Esophagus muscularis mucosa (tissue), 4 donors: ENCODE measurements around the gene ATPAF1. TPM values are rescaled to one million over a fixed set of nuclear protein-coding genes. Genes with fewer than 3 reads are reported as not detected.

Source experiments
- DNase-seq: peaks from one replicate; pipeline ENCODE4 v3.0.0-alpha.2; 2017; ENCODE audit errors: extremely low spot score
- H3K27ac ChIP-seq, 4 donors: fragments of 200-600 bp; sonication (generic); replicated peaks in 1 of 4; 1 replicate in 3 of 4; 2 replicates in 1 of 4; pipeline ENCODE4 v1.5.1; 2016 to 2019; ENCODE audit warnings: mild to moderate bottlenecking in 1 of 4
- H3K27me3 ChIP-seq, 4 donors: fragments of 200-600 bp; sonication (generic); one replicate each; pipeline versions ENCODE4 v1.5.1 to v1.6.0; 2016 to 2019
- H3K36me3 ChIP-seq, 4 donors: fragments of 200-600 bp; sonication (generic); one replicate each; pipeline ENCODE4 v1.5.1; 2016 to 2019
- H3K4me1 ChIP-seq, 4 donors: fragments of 200-600 bp; sonication (generic); one replicate each; pipeline ENCODE4 v1.5.1; 2016 to 2019
- H3K4me3 ChIP-seq, 4 donors: fragments of 200-600 bp; sonication (generic); 1 replicate in 2 of 4; 2 replicates in 2 of 4; pipeline ENCODE4 v1.5.1; 2016 to 2019; ENCODE audit warnings: mild to moderate bottlenecking in 4 of 4, moderate library complexity in 1 of 4
- H3K9me3 ChIP-seq, 4 donors: fragments of 200-600 bp; sonication (generic); 1 replicate in 3 of 4; 2 replicates in 1 of 4; pipeline ENCODE4 v1.5.1; 2016 to 2019
- CTCF ChIP-seq, 3 experiments: fragments of 200-600 bp in 2 of 3; fragments of 450-650 bp in 1 of 3; sonication (generic) in 2 of 3; IDR thresholded peaks; one replicate each; pipeline ENCODE4 v1.5.1; 2017 to 2019; ENCODE audit warnings: antibody characterized with exemption in 3 of 3, mild to moderate bottlenecking in 2 of 3, moderate library complexity in 1 of 3
- EP300 ChIP-seq: sonication (generic); formaldehyde crosslinking; IDR thresholded peaks from one replicate; pipeline ENCODE4 v1.6.1; 2017; ENCODE audit warnings: antibody characterized with exemption
- POLR2A ChIP-seq: fragments of 450-650 bp; IDR thresholded peaks from one replicate; pipeline ENCODE4 v1.6.1; 2017; ENCODE audit warnings: antibody characterized with exemption, moderate library complexity, mild to moderate bottlenecking, low read depth
- POLR2AphosphoS5 ChIP-seq, 2 donors: sonication (generic); formaldehyde crosslinking; IDR thresholded peaks; one replicate each; pipeline ENCODE4 v1.6.1; 2017; ENCODE audit warnings: antibody characterized with exemption in 2 of 2
- WGBS: methylation state at CpG from one replicate; pipeline ENCODE4 v1.1.5; 2018; 5-methylcytosine and 5-hydroxymethylcytosine counted together
- intact Hi-C: fragments of 100-400 bp; cut with DNase I; formaldehyde crosslinking; loops from one replicate; pipeline ENCODE4 v1.15.1; 2023
- total RNA-seq, 4 donors: library from RNA; depleted of rRNA; stranded (reverse); fragments of >200 nt; gene quantifications; one replicate each; pipeline versions ENCODE4 v1.1.0 to v1.2.1, GENCODE V29; 2016

The ATPAF1 gene
- total RNA-seq, 4 donors from 2014 or later = 64.4 to 88.0 (median 68.5) TPM

GRCh38 chr1:46603858-46604549 lies 64.2 kb downstream of the ATPAF1 start, which contains the start of gene MKNK1:
TSS of gene MKNK1 (minus strand) at chr1:46604268. CDS start at chr1:46583327, 20,941 bp downstream.
- H3K9me3 ChIP-seq = no peaks in the 10 kb centered on the region
- under 1% methylated on average over 44 of the region's 53 CpGs for WGBS
- TF ChIP-seq EP300 (no peak), POLR2A (peak; percentile 84), POLR2AphosphoS5 (IDR thresholded peaks at IDR 0.05) (peak; percentile 97 to 98), CTCF (IDR thresholded peaks at IDR 0.05) (peak in 2 of 3 experiments; percentile 12 to 39)
- no peaks in the 10 kb centered on the region for H3K27me3 ChIP-seq
- H3K27ac ChIP-seq = peak within 1 kb of the TSS; percentile 79 to 89 (median 85)
- DNase-seq = peak; percentile 98
- H3K4me3 ChIP-seq = peak within 1 kb of the TSS; percentile 77 to 92 (median 84)
- H3K36me3 ChIP-seq = peaks cover 9 to 14% (median 13%) of the 10 kb centered on the region in 4 donors
- intact Hi-C loops = no loop called here
- peaks cover 32 to 58% (median 53%) of the 10 kb centered on the region in 4 donors for H3K4me1 ChIP-seq

- 0% methylated on average over 2 of the region's 2 CpGs for WGBS
- peak overlapping the region; percentile 79 to 89 (median 85) for H3K27ac ChIP-seq
- intact Hi-C loops = no loop called here
Measured at GRCh38 chr1:46603481-46603857, 64.7 kb downstream of the ATPAF1 start.

GRCh38 chr1:46601257-46602007 lies 66.7 kb downstream of the ATPAF1 start:
- H3K4me1 ChIP-seq = peaks cover 22 to 52% (median 49%) of the 10 kb centered on the region in 4 donors
- no peaks in the 10 kb centered on the region for H3K36me3 ChIP-seq
- no peak overlapping the region for H3K27ac ChIP-seq
- TF ChIP-seq POLR2AphosphoS5 (IDR thresholded peaks at IDR 0.05) = no peak
- no peak for TF ChIP-seq POLR2A
- TF ChIP-seq EP300 = no peak
- TF ChIP-seq CTCF (IDR thresholded peaks at IDR 0.05) = no peak
- intact Hi-C loops = no loop called here
- WGBS = 91% methylated on average over 3 of the region's 3 CpGs
- H3K9me3 ChIP-seq = no peaks in the 10 kb centered on the region
- no peak overlapping the region for H3K4me3 ChIP-seq
- H3K27me3 ChIP-seq = no peaks in the 10 kb centered on the region
- DNase-seq = no peak

More at GRCh38 chr1:46603481-46603857, 64.7 kb downstream of the ATPAF1 start:
- peaks cover 32 to 61% (median 55%) of the 10 kb centered on the region in 4 donors for H3K4me1 ChIP-seq
- TF ChIP-seq CTCF (IDR thresholded peaks at IDR 0.05) (no peak), POLR2AphosphoS5 (IDR thresholded peaks at IDR 0.05) (no peak), EP300 (no peak), POLR2A (no peak)
- H3K27me3 ChIP-seq = no peaks in the 10 kb centered on the region
- H3K36me3 ChIP-seq = peaks cover 4 to 9% (median 8%) of the 10 kb centered on the region in 4 donors
- H3K9me3 ChIP-seq = no peaks in the 10 kb centered on the region
- DNase-seq = no peak
- H3K4me3 ChIP-seq = peak overlapping the region; percentile 77 to 92 (median 84)

GRCh38 chr1:46599059-46599970 lies 68.8 kb downstream of the ATPAF1 start:
- Histone ChIP-seq H3K9me3 (no peaks in the 10 kb centered on the region), H3K36me3 (peaks cover 0 to 5% (median under 1%) of the 10 kb centered on the region in 4 donors), H3K27me3 (no peaks in the 10 kb centered on the region), H3K4me3 (no peak overlapping the region), H3K4me1 (peaks cover 15 to 57% (median 46%) of the 10 kb centered on the region in 4 donors), H3K27ac (no peak overlapping the region)
- 88% methylated on average over 9 of the region's 9 CpGs for WGBS
- intact Hi-C loops = no loop called here
- TF ChIP-seq POLR2A (no peak), POLR2AphosphoS5 (IDR thresholded peaks at IDR 0.05) (no peak), EP300 (no peak), CTCF (IDR thresholded peaks at IDR 0.05) (no peak)
- DNase-seq = no peak
